HEK293 (cell line): ENCODE data around the gene TENT4B.
A peak's percentile ranks its signal among the peaks of the same experiment; 100 is the strongest.

Source experiments
- CTCF ChIA-PET: fragments of 350-600 bp; formaldehyde crosslinking; extraction: SDS; loops from one replicate; lab custom pipeline; 2021; ENCODE audit warnings: antibody characterized with exemption; lab: Yijun Ruan, JAX
- POLR2A ChIA-PET: fragments of 300-600 bp; formaldehyde crosslinking; extraction: SDS; loops from one replicate; lab custom pipeline; 2020; ENCODE audit warnings: antibody characterized with exemption, inconsistent platforms; lab: Yijun Ruan, JAX
- H3K27ac ChIP-seq: fragments of 200-500 bp; sonication (Bioruptor generic); 2 replicates; pipeline ENCODE4 v1.5.1; 2014; ENCODE audit warnings: low read depth, low read length, control low read depth, inconsistent platforms; ENCODE audit errors: extremely low read depth
- H3K36me3 ChIP-seq, 2 experiments: fragments of 200-500 bp in 1 of 2; sonication (Bioruptor generic) in 1 of 2; 1 replicate in 1 of 2; 2 replicates in 1 of 2; pipeline ENCODE4 v1.5.1; 2014 to 2017; ENCODE audit warnings: inconsistent platforms in 2 of 2, low read length in 2 of 2; ENCODE audit not compliant: control insufficient read depth in 2 of 2, insufficient read depth in 1 of 2
- H3K4me1 ChIP-seq: fragments of 200-500 bp; sonication (Bioruptor generic); 2 replicates; pipeline ENCODE4 v1.5.1; 2014; ENCODE audit warnings: mild to moderate bottlenecking, low read length, inconsistent platforms; ENCODE audit not compliant: control insufficient read depth, insufficient read depth
- H3K4me3 ChIP-seq: 2 replicates; pipeline ENCODE4 v1.5.1; 2011; ENCODE audit warnings: low read depth, mild to moderate bottlenecking, control low read depth, low read length, moderate library complexity
- H3K9me3 ChIP-seq: fragments of 200-500 bp; sonication (Bioruptor generic); 2 replicates; pipeline ENCODE4 v1.5.1; 2014; ENCODE audit warnings: low read depth, low read length, inconsistent platforms; ENCODE audit not compliant: control insufficient read depth, insufficient read depth
- IKZF3 ChIP-seq: fragments of 450-650 bp; IDR thresholded peaks from 2 replicates; pipeline ENCODE4 v1.5.0; 2018; ENCODE audit warnings: missing biosample characterization, mild to moderate bottlenecking, missing genetic modification characterization, moderate library complexity
- PRDM2 ChIP-seq: fragments of 450-650 bp; formaldehyde crosslinking; IDR thresholded peaks from 2 replicates; pipeline ENCODE4 v1.5.1; 2016; ENCODE audit warnings: missing biosample characterization, missing genetic modification characterization, borderline replicate concordance
- SP2 ChIP-seq: fragments of 450-650 bp; formaldehyde crosslinking; IDR thresholded peaks from 2 replicates; pipeline ENCODE4 v1.5.1; 2016; ENCODE audit warnings: missing biosample characterization, missing genetic modification characterization
- ZBTB20 ChIP-seq: fragments of 450-650 bp; formaldehyde crosslinking; IDR thresholded peaks from 2 replicates; pipeline ENCODE4 v1.5.1; 2016; ENCODE audit warnings: missing biosample characterization, missing genetic modification characterization
- ZEB2 ChIP-seq: fragments of 450-650 bp; formaldehyde crosslinking; IDR thresholded peaks from 2 replicates; pipeline ENCODE4 v1.5.1; 2016; ENCODE audit warnings: missing biosample characterization, missing genetic modification characterization
- ZNF223 ChIP-seq: fragments of 450-650 bp; formaldehyde crosslinking; IDR thresholded peaks from 2 replicates; pipeline ENCODE4 v1.5.1; 2016; ENCODE audit warnings: missing biosample characterization, missing genetic modification characterization
- ZNF335 ChIP-seq: fragments of 450-650 bp; formaldehyde crosslinking; conservative IDR thresholded peaks from 2 replicates; pipeline ENCODE4 v1.5.1; 2016; ENCODE audit warnings: missing biosample characterization, missing genetic modification characterization
- ZNF350 ChIP-seq: fragments of 450-650 bp; formaldehyde crosslinking; IDR thresholded peaks from 2 replicates; pipeline ENCODE4 v1.5.0; 2017; ENCODE audit warnings: missing biosample characterization, mild to moderate bottlenecking, missing genetic modification characterization
- ZNF48 ChIP-seq: fragments of 450-650 bp; formaldehyde crosslinking; IDR thresholded peaks from 2 replicates; pipeline ENCODE4 v1.5.1; 2016; ENCODE audit warnings: missing biosample characterization, missing genetic modification characterization
- ZNF596 ChIP-seq: fragments of 450-650 bp; IDR thresholded peaks from 2 replicates; pipeline ENCODE4 v1.5.0; 2018; ENCODE audit warnings: missing biosample characterization, mild to moderate bottlenecking, missing genetic modification characterization, moderate library complexity
- ZNF600 ChIP-seq: fragments of 450-650 bp; formaldehyde crosslinking; IDR thresholded peaks from 2 replicates; pipeline ENCODE4 v1.5.1; 2016; ENCODE audit warnings: missing biosample characterization, missing genetic modification characterization
- ZNF624 ChIP-seq: fragments of 450-650 bp; formaldehyde crosslinking; IDR thresholded peaks from 2 replicates; pipeline ENCODE4 v1.5.1; 2017; ENCODE audit warnings: missing biosample characterization, missing genetic modification characterization
- ZNF626 ChIP-seq: fragments of 450-650 bp; sonication (Bioruptor Pico); formaldehyde crosslinking; IDR thresholded peaks from 2 replicates; pipeline ENCODE4 v1.5.1; 2018; ENCODE audit warnings: missing biosample characterization, missing genetic modification characterization, inconsistent platforms
- ZNF654 ChIP-seq: fragments of 450-650 bp; formaldehyde crosslinking; IDR thresholded peaks from 2 replicates; pipeline ENCODE4 v1.5.1; 2016; ENCODE audit warnings: low read depth, missing biosample characterization, missing genetic modification characterization
- ZNF660 ChIP-seq: fragments of 450-650 bp; IDR thresholded peaks from 2 replicates; pipeline ENCODE4 v1.5.1; 2018; ENCODE audit warnings: missing biosample characterization, mild to moderate bottlenecking, missing genetic modification characterization
- ZNF776 ChIP-seq: fragments of 450-650 bp; formaldehyde crosslinking; IDR thresholded peaks from 2 replicates; pipeline ENCODE4 v1.5.0; 2017; ENCODE audit warnings: missing biosample characterization, missing genetic modification characterization, borderline replicate concordance
- ZSCAN30 ChIP-seq: fragments of 450-650 bp; IDR thresholded peaks from 2 replicates; pipeline ENCODE4 v1.5.1; 2018; ENCODE audit warnings: missing biosample characterization, mild to moderate bottlenecking, missing genetic modification characterization, moderate library complexity
- ZXDB ChIP-seq: fragments of 450-650 bp; formaldehyde crosslinking; IDR thresholded peaks from 2 replicates; pipeline ENCODE4 v1.5.1; 2016; ENCODE audit warnings: missing biosample characterization, missing genetic modification characterization
- TF ChIP-seq, protein P1 (sequence below): fragments of 450-650 bp; formaldehyde crosslinking; IDR thresholded peaks from 2 replicates; pipeline ENCODE4 v1.5.1; 2017; ENCODE audit warnings: missing biosample characterization, missing genetic modification characterization
- TF ChIP-seq, protein P2 (sequence below): fragments of 450-650 bp; formaldehyde crosslinking; conservative IDR thresholded peaks from 2 replicates; pipeline ENCODE4 v1.5.1; 2016; ENCODE audit warnings: low read depth, missing biosample characterization, missing genetic modification characterization

Gene TENT4B

GRCh38 chr16:50210266-50211038 lies 57.3 kb downstream of the TENT4B start (continued):
- no peak for TF ChIP-seq IKZF3
- TF ChIP-seq ZSCAN30 (tag by site-specific recombination): peak; percentile 43; the same call in 1 of the 2 replicates
- no peak for TF ChIP-seq ZNF600 (tag by site-specific recombination)
- 0 out of 2 replicates have a peak, but pooled peaks have one; percentile 13 for TF ChIP-seq ZNF335 (tag by site-specific recombination)
- TF ChIP-seq ZXDB: 0 out of 2 replicates have a peak, but pooled peaks have one; percentile 17

DNA sequence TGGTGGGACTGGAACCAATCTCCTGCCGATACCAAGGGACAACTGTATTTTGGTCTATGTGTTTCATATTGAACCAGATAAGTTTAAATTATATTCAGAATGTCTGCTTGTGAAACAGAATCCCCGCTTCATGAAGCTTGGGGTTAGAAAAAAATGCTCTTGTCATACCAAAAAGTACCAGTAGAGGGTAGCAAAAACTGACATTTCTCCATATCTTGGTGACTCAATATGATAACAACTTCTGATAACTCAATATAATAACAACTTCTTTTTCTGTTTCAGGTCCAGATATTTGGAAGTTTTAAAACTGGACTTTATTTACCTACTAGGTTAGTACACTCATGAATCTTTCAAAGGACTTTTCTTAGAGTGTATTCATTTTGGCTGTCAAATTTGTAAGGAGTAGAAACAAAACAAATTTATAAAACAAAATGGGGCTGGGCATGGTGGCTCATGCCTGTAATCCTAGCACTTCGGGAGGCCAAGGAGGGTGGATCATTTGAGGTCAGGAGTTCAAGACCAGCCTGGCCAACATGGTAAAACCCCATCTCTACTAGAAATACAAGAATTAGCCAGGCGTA lies 60.9 kb downstream of the TENT4B start:
- peaks cover 2% of the 10 kb centered on the region for H3K4me1 ChIP-seq
- ChIA-PET POLR2A (no interaction called here), CTCF (interaction anchor here (0.5 to 1.1 kb wide), 8 partner anchors 26 to 487 kb away, joined by 3 to 4 read pairs (median 3); no protein-coding TSS in a partner anchor)
- no peak overlapping the region for H3K27ac ChIP-seq
- TF ChIP-seq ZNF626 (tag by site-specific recombination): no peak
- no peak for TF ChIP-seq ZNF624 (tag by site-specific recombination)
- TF ChIP-seq ZNF350 (tag by site-specific recombination): no peak
- TF ChIP-seq ZNF654 (tag by site-specific recombination): peak; percentile 66
- 0 out of 2 replicates have a peak, but pooled peaks have one; percentile 25 for TF ChIP-seq ZNF660 (tag by site-specific recombination)
- peaks cover 13 to 56% of the 10 kb centered on the region in 2 experiments for H3K36me3 ChIP-seq
- no peaks in the 10 kb centered on the region for H3K9me3 ChIP-seq
- no peak overlapping the region for H3K4me3 ChIP-seq

DNA sequence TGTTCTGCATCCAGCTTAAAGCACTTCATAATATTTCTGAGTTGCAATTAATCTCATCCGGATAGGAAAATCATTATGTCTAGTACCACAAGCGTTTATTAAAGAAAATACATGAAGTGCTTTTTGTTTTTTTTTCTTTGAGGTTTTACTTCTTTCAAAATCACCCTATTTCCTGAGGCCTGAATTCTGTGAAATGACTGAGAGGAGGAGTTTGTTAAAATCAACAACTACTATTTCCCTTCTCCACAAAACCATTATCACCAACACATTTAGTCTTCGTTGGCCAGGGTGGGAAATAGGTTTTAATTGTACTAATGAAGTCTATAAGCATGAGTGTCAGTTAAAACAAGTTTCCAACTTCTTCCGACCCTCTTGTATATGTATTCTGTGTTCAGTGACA lies 62.6 kb downstream of the TENT4B start:
- Histone ChIP-seq H3K36me3 (peaks cover 16 to 61% of the 10 kb centered on the region in 2 experiments), H3K9me3 (no peaks in the 10 kb centered on the region), H3K4me3 (no peak overlapping the region), H3K27ac (no peak overlapping the region), H3K4me1 (no peaks in the 10 kb centered on the region)
- ChIA-PET POLR2A (no interaction called here), CTCF (interaction anchor here (0.6 to 0.8 kb wide), 2 partner anchors 112 to 127 kb away, joined by 4 to 5 read pairs; no protein-coding TSS in a partner anchor)
- TF ChIP-seq, protein P1, sequence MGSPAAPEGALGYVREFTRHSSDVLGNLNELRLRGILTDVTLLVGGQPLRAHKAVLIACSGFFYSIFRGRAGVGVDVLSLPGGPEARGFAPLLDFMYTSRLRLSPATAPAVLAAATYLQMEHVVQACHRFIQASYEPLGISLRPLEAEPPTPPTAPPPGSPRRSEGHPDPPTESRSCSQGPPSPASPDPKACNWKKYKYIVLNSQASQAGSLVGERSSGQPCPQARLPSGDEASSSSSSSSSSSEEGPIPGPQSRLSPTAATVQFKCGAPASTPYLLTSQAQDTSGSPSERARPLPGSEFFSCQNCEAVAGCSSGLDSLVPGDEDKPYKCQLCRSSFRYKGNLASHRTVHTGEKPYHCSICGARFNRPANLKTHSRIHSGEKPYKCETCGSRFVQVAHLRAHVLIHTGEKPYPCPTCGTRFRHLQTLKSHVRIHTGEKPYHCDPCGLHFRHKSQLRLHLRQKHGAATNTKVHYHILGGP (tag by site-specific recombination): no peak
- TF ChIP-seq ZNF223 (tag by site-specific recombination) (no peak), ZNF776 (tag by site-specific recombination) (no peak), SP2 (tag by site-specific recombination) (no peak), ZEB2 (tag by site-specific recombination) (no peak), ZNF48 (tag by site-specific recombination) (no peak), IKZF3 (no peak), ZNF596 (tag by site-specific recombination) (no peak), ZBTB20 (no peak), ZNF624 (tag by site-specific recombination) (no peak), PRDM2 (tag by site-specific recombination) (no peak)
- TF ChIP-seq, protein P2, sequence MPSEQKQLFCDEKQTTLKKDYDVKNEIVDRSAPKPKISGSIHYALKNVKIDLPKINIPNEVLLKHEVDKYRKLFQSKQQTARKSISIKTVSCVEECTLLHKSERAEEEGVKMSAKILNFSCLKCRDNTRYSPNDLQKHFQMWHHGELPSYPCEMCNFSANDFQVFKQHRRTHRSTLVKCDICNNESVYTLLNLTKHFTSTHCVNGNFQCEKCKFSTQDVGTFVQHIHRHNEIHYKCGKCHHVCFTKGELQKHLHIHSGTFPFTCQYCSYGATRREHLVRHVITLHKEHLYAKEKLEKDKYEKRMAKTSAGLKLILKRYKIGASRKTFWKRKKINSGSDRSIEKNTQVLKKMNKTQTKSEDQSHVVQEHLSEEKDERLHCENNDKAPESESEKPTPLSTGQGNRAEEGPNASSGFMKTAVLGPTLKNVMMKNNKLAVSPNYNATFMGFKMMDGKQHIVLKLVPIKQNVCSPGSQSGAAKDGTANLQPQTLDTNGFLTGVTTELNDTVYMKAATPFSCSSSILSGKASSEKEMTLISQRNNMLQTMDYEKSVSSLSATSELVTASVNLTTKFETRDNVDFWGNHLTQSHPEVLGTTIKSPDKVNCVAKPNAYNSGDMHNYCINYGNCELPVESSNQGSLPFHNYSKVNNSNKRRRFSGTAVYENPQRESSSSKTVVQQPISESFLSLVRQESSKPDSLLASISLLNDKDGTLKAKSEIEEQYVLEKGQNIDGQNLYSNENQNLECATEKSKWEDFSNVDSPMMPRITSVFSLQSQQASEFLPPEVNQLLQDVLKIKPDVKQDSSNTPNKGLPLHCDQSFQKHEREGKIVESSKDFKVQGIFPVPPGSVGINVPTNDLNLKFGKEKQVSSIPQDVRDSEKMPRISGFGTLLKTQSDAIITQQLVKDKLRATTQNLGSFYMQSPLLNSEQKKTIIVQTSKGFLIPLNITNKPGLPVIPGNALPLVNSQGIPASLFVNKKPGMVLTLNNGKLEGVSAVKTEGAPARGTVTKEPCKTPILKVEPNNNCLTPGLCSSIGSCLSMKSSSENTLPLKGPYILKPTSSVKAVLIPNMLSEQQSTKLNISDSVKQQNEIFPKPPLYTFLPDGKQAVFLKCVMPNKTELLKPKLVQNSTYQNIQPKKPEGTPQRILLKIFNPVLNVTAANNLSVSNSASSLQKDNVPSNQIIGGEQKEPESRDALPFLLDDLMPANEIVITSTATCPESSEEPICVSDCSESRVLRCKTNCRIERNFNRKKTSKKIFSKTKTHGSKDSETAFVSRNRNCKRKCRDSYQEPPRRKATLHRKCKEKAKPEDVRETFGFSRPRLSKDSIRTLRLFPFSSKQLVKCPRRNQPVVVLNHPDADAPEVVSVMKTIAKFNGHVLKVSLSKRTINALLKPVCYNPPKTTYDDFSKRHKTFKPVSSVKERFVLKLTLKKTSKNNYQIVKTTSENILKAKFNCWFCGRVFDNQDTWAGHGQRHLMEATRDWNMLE (tag by site-specific recombination): no peak
